IMR-90 (cell line): Measurements from ENCODE around the gene FBXO17.

Experiments used
- BHLHE40 ChIP-seq: fragments of 150-350 bp; IDR thresholded peaks from 2 replicates; pipeline ENCODE4 v1.6.1; 2016; ENCODE audit warnings: mild to moderate bottlenecking, low read depth, low read length
- CEBPB ChIP-seq: IDR thresholded peaks from 2 replicates; pipeline ENCODE4 v1.6.1; 2012; ENCODE audit warnings: low read depth, low read length, improper control_type of control experiment
- CTCF ChIP-seq: conservative IDR thresholded peaks from 2 replicates; pipeline ENCODE4 v1.5.1; 2012; ENCODE audit warnings: mild to moderate bottlenecking, low read depth, low read length, improper control_type of control experiment
- ELK1 ChIP-seq: fragments of 150-350 bp; IDR thresholded peaks from 2 replicates; pipeline ENCODE4 v1.6.1; 2016; ENCODE audit warnings: low read depth, mild to moderate bottlenecking, low read length, moderate library complexity, borderline replicate concordance
- MAZ ChIP-seq: IDR thresholded peaks from 2 replicates; pipeline ENCODE4 v1.6.1; 2012; ENCODE audit warnings: low read depth, mild to moderate bottlenecking, low read length, improper control_type of control experiment, moderate library complexity, borderline replicate concordance
- POLR2A ChIP-seq: IDR thresholded peaks from 2 replicates; pipeline ENCODE4 v1.6.1; 2012; ENCODE audit warnings: mild to moderate bottlenecking, low read depth, low read length
- RAD21 ChIP-seq: IDR thresholded peaks from 2 replicates; pipeline ENCODE4 v1.6.1; 2012; ENCODE audit warnings: low read length, improper control_type of control experiment
- RCOR1 ChIP-seq: IDR thresholded peaks from 2 replicates; pipeline ENCODE4 v1.6.1; 2012; ENCODE audit warnings: mild to moderate bottlenecking, low read length, improper control_type of control experiment; ENCODE audit not compliant: insufficient replicate concordance
- RFX5 ChIP-seq: IDR thresholded peaks from 2 replicates; pipeline ENCODE4 v1.8.0; 2012; ENCODE audit warnings: low read depth, mild to moderate bottlenecking, low read length, moderate library complexity
- SMC3 ChIP-seq: fragments of 150-350 bp; IDR thresholded peaks from 2 replicates; pipeline ENCODE4 v1.6.1; 2016; ENCODE audit warnings: low read depth, mild to moderate bottlenecking, antibody characterized with exemption, low read length, moderate library complexity
- USF2 ChIP-seq: fragments of 150-350 bp; IDR thresholded peaks from 2 replicates; pipeline ENCODE4 v1.6.1; 2017; ENCODE audit warnings: mild to moderate bottlenecking, antibody characterized with exemption, low read length, low read depth

GRCh38 chr19:38977445-38978325 is 2.1 kb upstream of the FBXO17 start:
- TF ChIP-seq CTCF (no peak), USF2 (no peak), POLR2A (no peak), RFX5 (no peak), ELK1 (no peak), RAD21 (no peak), BHLHE40 (no peak), MAZ (no peak), CEBPB (no peak), SMC3 (no peak), RCOR1 (no peak)
